ENCODE results near the gene TLE7.

TLE7 gene

DNA sequence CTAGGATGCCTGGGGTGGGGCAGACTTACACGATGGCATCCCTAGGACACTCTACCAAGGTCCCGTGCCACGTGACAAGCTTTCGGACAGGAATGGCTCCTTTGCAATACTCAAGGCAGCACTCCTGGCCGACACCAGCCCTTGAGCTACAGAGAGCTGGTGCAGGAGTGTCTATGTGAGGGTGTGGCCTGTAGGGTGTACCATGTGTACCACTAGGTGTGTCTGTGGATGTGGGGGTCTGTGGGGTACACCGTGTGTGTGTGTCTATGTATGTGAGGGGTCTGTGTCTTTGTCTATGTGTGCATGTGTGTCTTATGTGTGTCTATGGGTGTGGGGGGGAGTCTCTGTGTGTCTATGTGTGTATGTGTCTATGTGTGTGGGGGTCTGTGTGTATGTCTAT lies 1.9 kb upstream of the TLE7 start:
- DNase-seq = no peak

DNA sequence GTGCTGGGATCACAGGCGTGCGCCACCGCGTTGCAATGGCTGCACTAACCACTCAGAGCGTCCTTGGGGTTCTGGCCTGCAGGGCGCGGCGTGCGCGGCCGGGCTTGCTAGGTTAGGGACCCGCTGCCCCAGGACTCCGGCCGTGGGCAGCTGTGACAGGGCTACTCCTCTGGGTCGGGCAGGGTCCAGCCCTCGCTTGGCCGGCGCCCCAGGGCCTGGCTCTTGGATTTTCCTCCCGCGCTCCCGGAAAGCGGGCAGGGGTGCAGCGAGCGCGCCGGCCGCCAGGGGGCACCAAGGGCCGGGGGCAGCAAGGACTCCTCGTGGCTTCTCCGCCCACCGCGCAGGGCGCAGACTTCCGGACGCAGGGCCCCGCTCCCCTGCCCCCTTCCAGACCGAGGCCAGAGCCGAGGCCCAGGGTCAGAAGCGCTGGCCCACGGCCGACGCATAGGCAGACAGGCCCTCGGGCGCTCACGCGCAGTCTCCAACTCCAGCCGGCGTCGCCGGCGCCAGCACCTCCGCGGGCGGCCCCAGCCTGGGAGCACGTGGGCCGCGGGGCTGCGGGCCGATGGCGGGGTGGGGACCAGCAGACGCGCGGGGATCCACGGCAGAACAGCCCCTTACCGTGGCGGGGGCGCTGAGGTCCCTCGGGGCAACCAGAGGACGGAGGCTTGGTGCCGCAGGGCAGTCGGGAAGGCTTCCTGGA lies 355 bp downstream of the TLE7 start:
- no peak for DNase-seq

- DNase-seq = no peak
Observed at GRCh38 chr16:71440669-71441347, 1.0 kb downstream of the TLE7 start.

DNA sequence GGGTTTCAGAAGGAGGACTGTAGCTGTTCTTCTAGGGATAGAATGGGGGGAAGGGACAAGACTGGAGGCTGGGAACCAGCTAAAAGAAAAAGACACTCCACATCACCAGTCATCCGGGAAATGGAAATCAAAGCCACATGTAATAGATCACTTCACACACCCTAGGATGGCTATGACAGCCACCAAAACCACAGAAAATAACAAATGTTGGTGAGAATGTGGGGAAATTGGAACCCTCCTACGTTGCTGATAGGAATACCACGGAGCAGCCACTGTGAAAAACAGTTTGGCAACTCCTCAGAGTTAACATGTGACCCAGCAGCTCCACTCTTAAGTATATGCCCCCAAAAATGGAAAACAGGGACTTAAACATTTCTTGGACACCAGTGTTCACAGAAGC lies 2.3 kb downstream of the TLE7 start:
- peak; percentile 49 for DNase-seq

- DNase-seq = no peak
Observed at GRCh38 chr16:71436473-71436872, 5.4 kb downstream of the TLE7 start.

- DNase-seq = no peak
Observed at GRCh38 chr16:71432906-71433305, 8.9 kb downstream of the TLE7 start.

DNA sequence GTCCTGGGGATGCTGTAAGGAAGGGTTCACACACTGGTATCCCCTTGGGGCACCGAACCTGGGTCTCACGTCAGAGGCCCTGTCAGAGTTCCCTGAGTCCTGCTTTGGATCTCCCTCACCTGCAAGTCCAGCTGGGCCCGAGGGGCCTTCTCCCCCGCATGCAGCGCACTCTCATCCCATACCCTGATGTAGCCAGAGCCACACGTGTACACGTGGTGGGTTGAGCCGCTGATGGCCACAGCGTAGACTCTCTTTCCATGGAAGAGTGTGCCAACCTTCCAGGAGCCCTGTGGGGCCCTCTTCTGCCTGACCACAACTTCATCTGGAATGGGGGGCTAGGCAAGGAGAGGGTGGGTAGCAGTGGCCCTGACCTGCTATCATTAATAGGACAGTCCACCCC lies 9.9 kb downstream of the TLE7 start:
- DNase-seq = no peak

- no peak for DNase-seq
Observed at GRCh38 chr16:71431176-71431575, 10.7 kb downstream of the TLE7 start.

DNA sequence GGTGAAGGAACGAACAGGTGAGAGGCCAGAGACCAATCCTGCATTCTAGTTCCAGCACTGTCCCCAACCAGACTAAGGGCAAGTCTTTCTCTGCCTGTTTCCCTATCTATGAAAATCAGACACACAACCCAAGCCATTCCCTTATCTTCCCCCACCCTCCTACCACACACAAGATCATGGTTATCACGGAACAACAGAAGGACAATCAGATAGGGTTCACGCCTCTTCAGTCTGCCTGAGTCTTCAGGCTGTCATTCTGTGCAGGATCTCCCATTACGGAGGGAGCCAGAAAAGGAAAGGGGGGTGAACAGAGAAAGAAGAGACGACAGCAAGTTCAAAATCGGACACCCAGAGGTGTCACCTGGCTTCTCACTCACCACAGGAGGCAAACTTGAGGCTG lies 11.1 kb downstream of the TLE7 start:
- no peak for DNase-seq

DNA sequence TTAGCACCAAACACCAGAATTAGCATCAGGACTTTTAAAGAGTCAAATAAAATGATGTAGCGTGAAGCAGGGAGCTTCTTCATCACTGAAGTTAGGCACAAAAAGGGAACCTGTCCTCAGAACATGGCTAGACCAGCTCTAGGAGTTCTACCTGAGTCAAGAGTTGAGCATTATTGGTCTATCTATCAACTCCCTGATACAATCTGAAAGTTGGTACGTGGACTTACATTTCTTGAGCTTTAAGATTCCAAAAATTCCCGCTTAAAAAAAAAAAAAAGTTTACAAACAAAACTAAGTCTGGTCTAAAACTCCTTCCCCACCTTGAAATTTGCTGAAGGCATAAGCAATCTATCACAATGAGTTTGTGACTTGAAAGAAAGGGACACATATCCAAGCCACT lies 12.3 kb downstream of the TLE7 start:
- no peak for DNase-seq

DNA sequence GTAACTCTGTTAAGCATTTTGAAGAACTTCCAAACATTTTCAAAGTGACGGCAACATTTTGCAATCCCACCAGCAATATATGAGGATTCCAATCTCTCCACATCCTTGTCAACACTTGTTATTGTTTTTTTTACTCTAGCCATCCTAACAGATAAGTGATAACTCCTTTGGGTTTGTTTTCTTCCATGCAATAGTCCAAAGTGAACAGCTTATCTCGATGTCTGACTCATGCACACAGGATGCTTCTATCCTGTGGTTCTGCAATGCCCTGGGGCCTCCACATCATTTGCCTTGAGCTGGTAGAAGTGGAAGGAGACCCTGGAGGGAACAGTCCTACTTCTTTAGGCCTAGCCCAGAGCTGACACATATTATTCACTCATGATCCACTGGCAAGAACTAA lies 13.0 kb downstream of the TLE7 start:
- DNase-seq = no peak

DNA sequence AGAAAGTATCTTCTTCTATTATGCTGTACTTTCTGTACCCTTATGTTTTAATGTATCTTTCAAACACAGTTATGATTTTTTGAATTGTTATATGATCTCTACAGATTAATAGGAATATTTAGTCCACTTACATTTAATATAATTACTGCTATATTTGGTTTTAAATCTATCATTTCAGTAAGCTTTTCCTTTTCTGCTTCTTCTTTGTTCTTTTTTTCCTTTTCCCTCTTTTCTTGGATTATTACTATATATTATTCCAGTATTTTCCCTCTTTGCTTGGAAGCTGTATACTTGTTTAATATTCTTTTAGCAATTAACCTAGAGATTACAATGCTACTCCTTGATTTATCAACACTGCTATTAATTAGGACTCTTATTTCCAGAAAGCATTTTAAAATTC lies 13.5 kb downstream of the TLE7 start:
- DNase-seq = no peak

DNA sequence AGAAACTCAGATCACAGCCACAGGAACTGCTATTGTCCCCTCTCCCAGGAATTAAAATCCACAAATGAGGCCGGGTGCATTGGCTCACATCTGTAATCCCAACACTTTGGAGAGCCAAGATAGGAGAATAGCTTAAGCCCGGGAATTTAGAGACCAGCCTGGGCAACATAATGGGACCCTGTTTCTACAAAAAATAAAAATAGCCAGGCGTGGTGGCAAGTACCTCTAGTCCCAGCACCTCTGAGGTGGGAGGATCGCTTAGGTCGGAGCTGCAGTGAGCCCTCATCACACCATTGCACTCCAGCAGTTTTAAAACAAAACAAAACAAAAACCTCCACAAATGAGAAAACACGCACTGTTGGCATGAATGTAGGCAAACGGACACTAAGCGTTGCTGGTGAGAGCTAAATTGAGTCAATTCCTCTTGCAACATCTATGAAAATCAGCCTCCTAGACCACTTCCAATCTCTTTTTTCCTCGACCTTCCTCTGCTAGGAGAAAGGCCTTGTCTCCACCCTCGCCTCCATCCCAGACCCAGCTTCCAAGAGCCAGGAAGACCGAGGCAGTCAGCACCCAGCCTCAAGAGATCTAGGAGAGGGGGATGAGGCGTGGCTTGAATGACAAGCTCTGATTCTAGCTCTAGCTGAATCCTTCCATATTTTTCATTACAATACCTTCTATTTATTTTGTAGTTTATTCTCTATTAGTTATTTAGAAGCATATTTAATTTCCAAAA lies 14.8 kb downstream of the TLE7 start:
- no peak for DNase-seq

DNA sequence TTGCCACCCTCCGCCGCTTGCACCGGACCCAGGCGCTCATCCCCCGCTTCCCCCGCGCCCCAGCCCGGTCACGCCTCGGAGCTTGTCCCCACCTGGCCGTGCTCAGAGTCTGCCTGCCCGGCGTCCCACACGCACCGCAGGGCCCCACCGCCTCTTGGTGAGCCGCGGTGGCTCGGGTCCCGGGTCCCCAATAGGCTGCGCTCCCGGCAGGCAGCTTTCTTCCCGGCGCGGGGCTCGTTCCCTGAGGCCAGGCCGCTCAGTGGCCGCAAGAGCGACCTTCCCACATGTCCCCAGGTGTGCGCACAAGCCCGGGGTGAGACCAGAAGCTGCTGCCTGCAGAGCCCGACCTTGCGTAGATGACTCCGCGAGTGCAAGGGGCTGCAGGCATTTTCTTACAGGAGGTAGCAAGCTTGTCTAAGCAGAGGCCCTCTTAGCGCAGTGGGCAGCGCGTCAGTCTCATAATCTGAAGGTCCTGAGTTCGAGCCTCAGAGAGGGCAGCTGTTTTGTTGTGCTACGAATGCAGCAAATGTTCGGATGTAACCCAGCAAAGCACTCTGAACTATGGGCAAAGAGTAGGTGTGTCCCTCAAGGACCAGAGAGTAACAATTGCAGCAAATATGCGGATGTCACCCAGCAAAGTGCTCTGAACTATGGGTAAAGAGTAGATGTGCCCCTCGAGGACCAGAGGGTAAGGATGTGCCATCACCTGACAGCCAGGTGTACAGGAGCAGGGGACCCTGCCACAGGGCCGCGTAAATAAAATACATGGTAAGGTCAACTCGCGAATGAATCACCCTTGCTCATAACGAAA lies 15.6 kb downstream of the TLE7 start:
- DNase-seq = peak; percentile 89

- no peak for DNase-seq
Observed at GRCh38 chr16:71425746-71426068, 16.1 kb downstream of the TLE7 start.

DNA sequence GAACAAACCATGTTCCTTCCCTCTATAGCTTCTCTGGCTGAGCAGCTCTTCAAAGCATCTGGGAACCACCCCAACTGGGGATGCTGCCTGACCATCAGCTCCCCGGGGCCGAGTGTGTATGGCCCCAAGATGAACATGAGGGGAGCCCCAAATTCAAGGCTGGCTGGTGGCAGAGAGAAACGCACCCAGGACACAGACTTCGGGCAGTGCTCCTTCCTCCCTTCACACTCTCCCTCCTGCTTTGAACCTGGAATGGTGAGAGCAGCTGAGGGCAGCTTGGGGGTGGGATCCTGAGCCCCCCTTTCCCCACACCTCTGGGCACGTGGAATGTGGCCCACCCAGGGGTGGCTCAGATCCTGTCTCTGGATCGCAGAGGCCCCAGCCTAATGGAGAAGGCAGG lies 17.2 kb downstream of the TLE7 start:
- no peak for DNase-seq

GRCh38 chr16:71423865-71424264 lies 18.0 kb downstream of the TLE7 start:
- DNase-seq = no peak

DNA sequence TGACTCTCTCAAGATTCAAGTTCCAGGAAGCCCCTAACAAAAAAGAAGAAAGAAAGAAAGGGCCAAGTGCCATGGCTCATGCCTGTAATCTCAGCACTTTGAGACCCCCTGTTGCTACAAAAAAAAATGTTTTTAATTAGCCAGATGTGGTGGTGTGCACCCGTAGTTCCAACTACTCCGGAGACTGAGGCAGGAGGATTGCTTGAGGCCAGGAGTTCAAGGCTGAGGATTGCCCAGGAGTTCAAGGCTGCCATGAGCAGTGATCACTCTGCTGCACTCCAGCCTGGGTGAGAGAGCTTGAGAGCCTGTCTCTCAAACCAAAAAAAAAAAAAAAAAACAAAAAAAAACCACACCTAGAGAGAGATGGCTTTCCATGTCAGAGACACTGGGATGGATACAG lies 18.8 kb downstream of the TLE7 start:
- no peak for DNase-seq

GRCh38 chr16:71421911-71422310 lies 19.9 kb downstream of the TLE7 start:
- no peak for DNase-seq

DNA sequence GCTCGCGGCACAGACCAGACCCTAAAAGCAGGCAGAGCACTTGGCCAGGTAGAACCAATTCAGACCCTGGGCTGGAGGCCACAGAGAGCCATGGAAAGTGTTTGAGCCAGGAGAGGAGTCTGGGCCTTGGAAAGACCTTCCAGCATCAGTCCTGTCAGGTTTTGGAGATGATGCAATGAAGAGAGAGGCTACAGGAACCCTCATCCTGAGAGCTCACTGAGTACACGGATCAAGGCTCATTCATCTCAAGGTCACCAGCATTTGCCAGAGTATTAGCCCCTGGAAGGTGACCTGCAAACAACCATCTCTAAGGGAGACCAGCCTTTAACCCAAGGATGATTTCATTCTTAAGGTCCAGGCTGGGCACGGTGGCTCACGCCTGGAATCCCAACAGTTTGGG lies 27.8 kb downstream of the TLE7 start:
- DNase-seq = no peak

- DNase-seq = no peak
Observed at GRCh38 chr16:71413341-71413740, 28.5 kb downstream of the TLE7 start.

- peak; percentile 61 for DNase-seq
Observed at GRCh38 chr16:71412270-71413160, 29.3 kb downstream of the TLE7 start.

Measured in fibroblast of skin of right biceps (primary cell).